ENCODE data around the gene KCNJ6. TPM values are rescaled to one million over a fixed set of nuclear protein-coding genes. Genes with fewer than 3 reads are reported as not detected.

KCNJ6 gene
- total RNA-seq, 1 donor from 2014 or later, result not detected

DNA sequence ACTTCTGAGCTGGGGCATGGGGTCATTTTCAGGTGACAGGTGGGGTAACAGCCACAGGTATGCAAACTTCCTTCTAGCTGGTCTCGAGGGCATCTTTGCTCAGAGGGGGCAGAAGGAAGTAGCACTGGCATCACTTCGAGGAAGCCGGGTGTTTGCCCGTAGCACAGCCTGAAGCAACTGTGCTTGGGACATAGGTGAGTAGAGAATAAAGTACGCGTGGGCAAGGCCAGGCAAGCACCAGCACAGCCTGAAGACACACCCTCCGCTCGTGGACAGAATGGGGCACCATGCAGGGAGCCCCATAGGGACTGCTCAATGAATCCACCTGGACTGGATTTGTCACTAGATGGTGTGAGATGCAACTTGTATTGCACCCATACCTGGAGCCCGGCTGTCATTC, 167.1 kb downstream of the KCNJ6 start:
- intact Hi-C loops (cut with DNase I), result no loop called here
- H3K27me3 ChIP-seq, result no peaks in the 10 kb centered on the region
- H3K27ac ChIP-seq, result no peak overlapping the region
- H3K9me3 ChIP-seq, result no peaks in the 10 kb centered on the region
- no peak for DNase-seq (ENCODE audit: extremely low spot score in 2 of 2)
- H3K36me3 ChIP-seq, result no peaks in the 10 kb centered on the region
- no peaks in the 10 kb centered on the region for H3K4me1 ChIP-seq
- TF ChIP-seq, protein P1, sequence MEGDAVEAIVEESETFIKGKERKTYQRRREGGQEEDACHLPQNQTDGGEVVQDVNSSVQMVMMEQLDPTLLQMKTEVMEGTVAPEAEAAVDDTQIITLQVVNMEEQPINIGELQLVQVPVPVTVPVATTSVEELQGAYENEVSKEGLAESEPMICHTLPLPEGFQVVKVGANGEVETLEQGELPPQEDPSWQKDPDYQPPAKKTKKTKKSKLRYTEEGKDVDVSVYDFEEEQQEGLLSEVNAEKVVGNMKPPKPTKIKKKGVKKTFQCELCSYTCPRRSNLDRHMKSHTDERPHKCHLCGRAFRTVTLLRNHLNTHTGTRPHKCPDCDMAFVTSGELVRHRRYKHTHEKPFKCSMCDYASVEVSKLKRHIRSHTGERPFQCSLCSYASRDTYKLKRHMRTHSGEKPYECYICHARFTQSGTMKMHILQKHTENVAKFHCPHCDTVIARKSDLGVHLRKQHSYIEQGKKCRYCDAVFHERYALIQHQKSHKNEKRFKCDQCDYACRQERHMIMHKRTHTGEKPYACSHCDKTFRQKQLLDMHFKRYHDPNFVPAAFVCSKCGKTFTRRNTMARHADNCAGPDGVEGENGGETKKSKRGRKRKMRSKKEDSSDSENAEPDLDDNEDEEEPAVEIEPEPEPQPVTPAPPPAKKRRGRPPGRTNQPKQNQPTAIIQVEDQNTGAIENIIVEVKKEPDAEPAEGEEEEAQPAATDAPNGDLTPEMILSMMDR (IDR thresholded peaks at IDR 0.05), result no peak
- no peak for TF ChIP-seq POLR2A (IDR thresholded peaks at IDR 0.05)
- TF ChIP-seq POLR2AphosphoS5 (IDR thresholded peaks at IDR 0.05; ENCODE audit: insufficient read depth in 1 of 2, low read depth in 1 of 2), result no peak
- H3K4me3 ChIP-seq, result no peak overlapping the region

DNA sequence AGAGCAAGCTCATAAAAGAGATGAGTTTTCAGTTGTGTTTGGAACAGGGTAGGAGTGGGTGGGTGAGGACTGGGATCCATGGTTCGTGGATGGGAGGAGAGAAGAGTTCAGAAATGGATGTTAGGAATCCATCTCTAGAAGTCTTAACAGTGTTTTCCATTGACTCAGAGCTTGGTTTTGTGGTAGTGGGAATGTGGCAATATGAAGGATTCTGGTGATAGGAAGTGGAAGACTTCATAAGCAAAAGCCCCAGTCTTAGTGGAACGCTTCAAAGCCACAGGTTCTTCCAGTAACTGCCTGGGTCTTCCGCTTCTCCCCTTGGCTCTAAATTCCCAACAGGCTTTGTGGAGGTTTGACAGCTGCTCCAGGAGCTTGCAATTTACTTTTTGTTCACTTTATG, 167.9 kb downstream of the KCNJ6 start:
- H3K4me3 ChIP-seq, result no peak overlapping the region
- DNase-seq (ENCODE audit: extremely low spot score in 2 of 2), result no peak
- no peak overlapping the region for H3K27ac ChIP-seq
- H3K27me3 ChIP-seq, result no peaks in the 10 kb centered on the region
- TF ChIP-seq POLR2AphosphoS5 (IDR thresholded peaks at IDR 0.05; ENCODE audit: insufficient read depth in 1 of 2, low read depth in 1 of 2) (no peak), POLR2A (IDR thresholded peaks at IDR 0.05) (no peak)
- TF ChIP-seq, protein P1 (IDR thresholded peaks at IDR 0.05), result no peak
- no peaks in the 10 kb centered on the region for H3K9me3 ChIP-seq
- H3K36me3 ChIP-seq, result no peaks in the 10 kb centered on the region
- intact Hi-C loops (cut with DNase I), result no loop called here
- H3K4me1 ChIP-seq, result no peaks in the 10 kb centered on the region

DNA sequence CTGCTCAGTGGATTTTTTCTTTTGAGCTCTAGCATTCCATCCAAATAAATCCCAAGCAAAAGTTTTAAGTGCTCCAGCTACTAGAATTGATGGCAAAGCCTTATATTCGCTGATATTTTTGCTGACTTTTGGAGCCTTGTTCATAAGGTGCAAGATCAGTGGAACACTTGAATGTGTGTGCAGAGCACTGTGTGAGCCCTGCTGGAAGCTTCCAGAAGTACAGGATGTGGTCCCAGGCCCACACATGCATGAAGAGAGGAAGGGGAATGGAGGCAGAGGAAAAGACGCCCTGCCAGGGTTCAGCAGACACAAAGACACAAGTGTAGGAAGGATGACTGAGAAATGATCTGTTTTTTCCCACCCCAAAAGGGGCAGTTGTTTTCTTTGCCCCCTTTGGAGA, 169.4 kb downstream of the KCNJ6 start:
- Histone ChIP-seq H3K36me3 (no peaks in the 10 kb centered on the region), H3K27me3 (no peaks in the 10 kb centered on the region), H3K27ac (no peak overlapping the region), H3K9me3 (no peaks in the 10 kb centered on the region), H3K4me3 (no peak overlapping the region), H3K4me1 (no peaks in the 10 kb centered on the region)
- intact Hi-C loops (cut with DNase I), result no loop called here
- no peak for DNase-seq (ENCODE audit: extremely low spot score in 2 of 2)
- TF ChIP-seq POLR2AphosphoS5 (IDR thresholded peaks at IDR 0.05; ENCODE audit: insufficient read depth in 1 of 2, low read depth in 1 of 2) (no peak), POLR2A (IDR thresholded peaks at IDR 0.05) (no peak)
- TF ChIP-seq, protein P1 (IDR thresholded peaks at IDR 0.05), result no peak

DNA sequence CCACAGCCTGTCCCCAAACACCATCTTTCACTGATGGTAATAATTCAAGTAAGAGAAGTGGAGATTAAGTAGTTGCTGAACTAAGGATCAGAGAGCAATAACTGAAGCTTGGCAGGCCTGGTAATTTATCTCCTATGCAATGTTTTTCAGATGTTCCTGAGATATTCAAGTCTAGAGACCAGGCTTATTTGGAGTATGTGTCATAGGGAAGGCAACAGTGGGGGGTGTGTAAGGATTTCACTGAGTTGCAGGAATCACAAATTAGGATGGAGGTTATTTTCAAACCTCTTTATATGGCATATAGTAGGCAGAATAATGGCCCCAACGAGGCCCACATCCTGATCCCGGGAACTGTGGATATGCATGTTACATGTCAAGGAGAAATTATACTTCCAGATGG, 171.7 kb downstream of the KCNJ6 start:
- H3K4me1 ChIP-seq, result no peaks in the 10 kb centered on the region
- no peak overlapping the region for H3K27ac ChIP-seq
- DNase-seq (ENCODE audit: extremely low spot score in 2 of 2), result no peak
- no peaks in the 10 kb centered on the region for H3K36me3 ChIP-seq
- no peaks in the 10 kb centered on the region for H3K27me3 ChIP-seq
- H3K9me3 ChIP-seq, result no peaks in the 10 kb centered on the region
- H3K4me3 ChIP-seq, result no peak overlapping the region
- TF ChIP-seq POLR2AphosphoS5 (IDR thresholded peaks at IDR 0.05; ENCODE audit: insufficient read depth in 1 of 2, low read depth in 1 of 2), result no peak
- no peak for TF ChIP-seq POLR2A (IDR thresholded peaks at IDR 0.05)
- TF ChIP-seq, protein P1 (IDR thresholded peaks at IDR 0.05), result no peak
- intact Hi-C loops (cut with DNase I), result no loop called here

DNA sequence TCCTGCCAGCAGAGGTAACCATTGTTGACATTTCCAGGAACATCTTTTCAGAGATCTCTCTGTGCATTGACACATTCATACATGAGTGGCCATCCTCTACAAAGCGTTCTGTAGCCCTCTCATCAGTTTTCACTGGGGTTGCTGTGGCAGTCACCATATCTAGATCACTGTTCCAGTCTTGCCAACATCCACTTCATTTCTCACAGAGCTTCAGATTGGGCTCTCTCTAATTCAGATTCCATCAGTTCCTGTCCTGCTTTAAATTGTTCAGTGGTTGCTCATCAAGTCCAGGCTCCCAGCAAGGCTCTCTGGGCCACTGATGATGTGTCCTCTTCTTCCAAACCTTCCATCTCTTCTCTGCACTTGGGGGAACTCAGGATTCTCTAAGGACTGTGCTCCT, 173.7 kb downstream of the KCNJ6 start:
- TF ChIP-seq POLR2AphosphoS5 (IDR thresholded peaks at IDR 0.05; ENCODE audit: insufficient read depth in 1 of 2, low read depth in 1 of 2) (no peak), POLR2A (IDR thresholded peaks at IDR 0.05) (no peak)
- TF ChIP-seq, protein P1 (IDR thresholded peaks at IDR 0.05), result no peak
- Histone ChIP-seq H3K27ac (no peak overlapping the region), H3K4me1 (no peaks in the 10 kb centered on the region), H3K36me3 (no peaks in the 10 kb centered on the region), H3K4me3 (no peak overlapping the region), H3K9me3 (no peaks in the 10 kb centered on the region), H3K27me3 (no peaks in the 10 kb centered on the region)
- intact Hi-C loops (cut with DNase I), result no loop called here
- DNase-seq (ENCODE audit: extremely low spot score in 2 of 2), result no peak
